Measurements from ENCODE around the gene S100A5. TPM values are rescaled to one million over a fixed set of nuclear protein-coding genes. Genes with fewer than 3 reads are reported as not detected.

The S100A5 gene
- total and polyA plus RNA-seq, 2 of the 8 experiments (the other 6 are each of a cell fraction or from before 2014, with no cell fraction given) = not detected

GRCh38 chr1:153563991-153564390 lies 23.3 kb upstream of the S100A5 start (continued):
- TF ChIP-seq EGR1 (IDR thresholded peaks at IDR 0.05; ENCODE audit: borderline replicate concordance, low read depth, low read length) (no peak), ATF3 (IDR thresholded peaks at IDR 0.05; ENCODE audit: insufficient read depth, low read depth, low read length) (no peak)

Measured in H1 (cell line).